ENCODE measurements around the gene ZCCHC7. TPM values are rescaled to one million over a fixed set of nuclear protein-coding genes. Genes with fewer than 3 reads are reported as not detected.

The ZCCHC7 gene
- polyA plus RNA-seq, 3 donors = 8.7 to 12.9 (median 12.5) TPM

GRCh38 chr9:37229455-37229854, 109.1 kb downstream of the ZCCHC7 start:
- no peaks in the 10 kb centered on the region for H3K36me3 ChIP-seq (replicated peaks in 1 of 2; ENCODE audit: control insufficient read depth in 1 of 2, insufficient read depth in 2 of 2, low read length in 2 of 2)
- no peak overlapping the region for H2AFZ ChIP-seq (ENCODE audit: insufficient read depth, low read depth, low read length, poor library complexity, severe bottlenecking)
- intact Hi-C loops (cut with micrococcal nuclease) = no loop called here
- H3K9ac ChIP-seq (ENCODE audit: insufficient read depth, low read length, poor library complexity, severe bottlenecking) = no peak overlapping the region
- Mint-ChIP-seq H3K4me3 (no peak overlapping the region), H3K27ac (no peak overlapping the region), H3K27me3 (ENCODE audit: low read depth in 3 of 3) (no peaks in the 10 kb centered on the region), H3K36me3 (peaks cover 6 to 10% of the 10 kb centered on the region in 2 donors), H3K9me3 (no peaks in the 10 kb centered on the region), H3K4me1 (no peaks in the 10 kb centered on the region)
- no peaks in the 10 kb centered on the region for H3K27me3 ChIP-seq (ENCODE audit: control insufficient read depth in 2 of 2, insufficient read depth in 2 of 2, low read length in 2 of 2)
- no peak overlapping the region for H3K4me3 ChIP-seq (replicated peaks in 1 of 3; ENCODE audit: low read depth in 2 of 3, low read length in 3 of 3)
- no peak for DNase-seq
- H3K27ac ChIP-seq (ENCODE audit: low read depth in 1 of 2, low read length in 2 of 2) = no peak overlapping the region
- no peaks in the 10 kb centered on the region for H3K4me1 ChIP-seq (ENCODE audit: control insufficient read depth in 1 of 2, insufficient read depth in 2 of 2, low read length in 2 of 2)
- no peaks in the 10 kb centered on the region for H3K9me3 ChIP-seq (replicated peaks in 1 of 2; ENCODE audit: control insufficient read depth in 1 of 2, insufficient read depth in 1 of 2, low read length in 2 of 2)
- WGBS (ENCODE audit: insufficient coverage) = no CpG with 5 or more reads among the region's 1 CpG
- no peaks in the 10 kb centered on the region for H4K20me1 ChIP-seq (ENCODE audit: insufficient read depth, low read length)
- H3K79me2 ChIP-seq (ENCODE audit: insufficient read depth, low read length) = no peaks in the 10 kb centered on the region
- H3K4me2 ChIP-seq (replicated peaks; ENCODE audit: extremely low read depth, low read length, poor library complexity, severe bottlenecking) = no peak overlapping the region
- no peak for TF ChIP-seq CTCF (IDR thresholded peaks at IDR 0.05)

- Mint-ChIP-seq H3K27me3 (ENCODE audit: low read depth in 3 of 3) (no peaks in the 10 kb centered on the region), H3K27ac (no peak overlapping the region), H3K36me3 (peaks cover 6 to 10% of the 10 kb centered on the region in 2 donors), H3K4me1 (no peaks in the 10 kb centered on the region), H3K4me3 (no peak overlapping the region), H3K9me3 (no peaks in the 10 kb centered on the region)
- no CpG with 5 or more reads among the region's 4 CpGs for WGBS (ENCODE audit: insufficient coverage)
- Histone ChIP-seq H3K4me2 (replicated peaks; ENCODE audit: extremely low read depth, low read length, poor library complexity, severe bottlenecking) (no peak overlapping the region), H3K27ac (ENCODE audit: low read depth in 1 of 2, low read length in 2 of 2) (no peak overlapping the region), H3K4me1 (ENCODE audit: control insufficient read depth in 1 of 2, insufficient read depth in 2 of 2, low read length in 2 of 2) (no peaks in the 10 kb centered on the region), H4K20me1 (ENCODE audit: insufficient read depth, low read length) (no peaks in the 10 kb centered on the region), H3K4me3 (replicated peaks in 1 of 3; ENCODE audit: low read depth in 2 of 3, low read length in 3 of 3) (no peak overlapping the region), H3K9me3 (replicated peaks in 1 of 2; ENCODE audit: control insufficient read depth in 1 of 2, insufficient read depth in 1 of 2, low read length in 2 of 2) (no peaks in the 10 kb centered on the region), H3K79me2 (ENCODE audit: insufficient read depth, low read length) (no peaks in the 10 kb centered on the region), H3K27me3 (ENCODE audit: control insufficient read depth in 2 of 2, insufficient read depth in 2 of 2, low read length in 2 of 2) (no peaks in the 10 kb centered on the region), H3K36me3 (replicated peaks in 1 of 2; ENCODE audit: control insufficient read depth in 1 of 2, insufficient read depth in 2 of 2, low read length in 2 of 2) (no peaks in the 10 kb centered on the region), H3K9ac (ENCODE audit: insufficient read depth, low read length, poor library complexity, severe bottlenecking) (no peak overlapping the region), H2AFZ (ENCODE audit: insufficient read depth, low read depth, low read length, poor library complexity, severe bottlenecking) (no peak overlapping the region)
- no peak for TF ChIP-seq CTCF (IDR thresholded peaks at IDR 0.05)
- intact Hi-C loops (cut with micrococcal nuclease) = no loop called here
- DNase-seq = no peak
These were observed 109.6 kb downstream of the ZCCHC7 start for GRCh38 chr9:37229882-37230482.
